H1 (cell line): ENCODE results near the gene USP3. TPM values are rescaled to one million over a fixed set of nuclear protein-coding genes. Genes with fewer than 3 reads are reported as not detected.

Experiments used
- CEBPB ChIP-seq: IDR thresholded peaks from 2 replicates; pipeline ENCODE4 v1.6.1; 2012; ENCODE audit warnings: low read depth, low read length
- EGR1 ChIP-seq: IDR thresholded peaks from 2 replicates; pipeline ENCODE4 v1.6.1; 2011; ENCODE audit warnings: low read depth, low read length, borderline replicate concordance
- EZH2 ChIP-seq: fragments of 200-600 bp; sonication (generic); IDR thresholded peaks from 2 replicates; pipeline ENCODE4 v1.7.1; 2012; ENCODE audit warnings: low read depth, mild to moderate bottlenecking, moderate library complexity, low read length, inconsistent platforms; ENCODE audit not compliant: severe bottlenecking
- RXRA ChIP-seq: IDR thresholded peaks from 2 replicates; pipeline ENCODE4 v1.6.1; 2011; ENCODE audit warnings: low read depth, mild to moderate bottlenecking, low read length, moderate library complexity; ENCODE audit not compliant: insufficient read depth
- SIN3A ChIP-seq, 2 experiments: IDR thresholded peaks in 1 of 2; conservative IDR thresholded peaks in 1 of 2; 2 replicates each; pipeline ENCODE4 v1.6.1; 2011 to 2012; ENCODE audit warnings: low read length in 2 of 2, improper control_type of control experiment in 1 of 2, low read depth in 1 of 2, mild to moderate bottlenecking in 1 of 2
- TAF1 ChIP-seq: IDR thresholded peaks from 2 replicates; pipeline ENCODE4 v1.6.1; 2011; ENCODE audit warnings: mild to moderate bottlenecking, low read depth, low read length
- TCF12 ChIP-seq: IDR thresholded peaks from 2 replicates; pipeline ENCODE4 v1.6.1; 2011; ENCODE audit warnings: low read depth, mild to moderate bottlenecking, low read length
- polyA plus RNA-seq, 7 experiments: library from polyadenylated mRNA; depleted of rRNA in 3 of 7; stranded (reverse) in 5 of 7; unstranded in 2 of 7; fragments of >200 nt in 5 of 7; fragments of 200-250 nt in 2 of 7; gene quantifications; 1 replicate in 5 of 7; 2 replicates in 1 of 7; 4 replicates in 1 of 7; pipeline versions ENCODE4 v1.2.1 to v1.2.3, GENCODE V29; 2011 to 2013; ENCODE audit warnings: missing spikeins in 2 of 7, mixed read lengths in 2 of 7
- total RNA-seq: library from RNA; stranded (reverse); fragmentation: NEBNext Ultra II Directional; extraction: Animal tissue kit (Norgen Biotek cat#: 25700); gene quantifications from 2 replicates; pipeline ENCODE4 v1.2.1, GENCODE V29; 2021

The USP3 gene
- total and polyA plus RNA-seq, 2 of the 8 experiments (the other 6 are each of a cell fraction or from before 2014, with no cell fraction given), result 15.5 to 16.2 TPM

GRCh38 chr15:63502843-63503738, 1.3 kb upstream of the USP3 start (continued):
- TF ChIP-seq RXRA (peak; percentile 50; the same call in 1 of the 2 replicates), SIN3A (conservative IDR thresholded peaks at IDR 0.05 in 1 of 2, IDR thresholded peaks at IDR 0.05 in 1 of 2; ENCODE audit: low read depth in 1 of 2, low read length in 2 of 2) (0 out of 4 replicates have a peak, but pooled peaks have one; percentile 23 to 43), CEBPB (peak; percentile 91), EZH2 (peak; percentile 50), EGR1 (no peak; the same call in 1 of the 2 replicates), TAF1 (0 out of 2 replicates have a peak, but pooled peaks have one; percentile 44), TCF12 (peak; percentile 96; the same call in 1 of the 2 replicates)
